HG03469 (cell line): ENCODE data around the gene BCL3.
A peak's percentile ranks its signal among the peaks of the same experiment; 100 is the strongest.

Source experiments
- ATAC-seq: cut with Tn5 transposase; IDR thresholded peaks from one replicate; pipeline ENCODE4 v1.9.1; 2021; ENCODE audit warnings: mild to moderate bottlenecking, moderate library complexity, moderate number of reproducible peaks; ENCODE audit not compliant: unreplicated experiment

BCL3 gene

DNA sequence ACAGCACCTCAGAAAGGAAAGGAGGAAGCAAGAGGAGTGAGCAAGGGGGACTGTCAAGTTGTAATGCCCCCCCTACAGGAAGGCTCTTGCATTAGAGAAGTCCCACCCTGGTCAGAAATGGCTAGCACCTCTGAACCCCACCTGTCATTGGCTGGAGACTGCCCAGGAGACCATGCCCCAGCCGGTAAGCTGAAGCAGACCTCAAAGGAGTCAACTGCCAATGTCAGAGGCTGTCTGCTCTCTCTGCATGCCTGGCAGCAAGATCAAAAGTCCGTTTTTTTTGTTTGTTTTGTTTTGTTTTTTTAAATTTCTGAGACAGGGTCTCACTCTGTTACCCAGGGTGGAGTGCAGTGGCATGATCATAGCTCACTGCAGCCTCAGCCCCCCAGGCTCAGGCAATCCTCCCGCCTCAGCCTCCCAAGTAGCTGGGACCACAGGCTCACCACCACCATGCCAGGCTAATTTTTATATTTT lies 8.1 kb upstream of the BCL3 start:
- ATAC-seq, result no peak

DNA sequence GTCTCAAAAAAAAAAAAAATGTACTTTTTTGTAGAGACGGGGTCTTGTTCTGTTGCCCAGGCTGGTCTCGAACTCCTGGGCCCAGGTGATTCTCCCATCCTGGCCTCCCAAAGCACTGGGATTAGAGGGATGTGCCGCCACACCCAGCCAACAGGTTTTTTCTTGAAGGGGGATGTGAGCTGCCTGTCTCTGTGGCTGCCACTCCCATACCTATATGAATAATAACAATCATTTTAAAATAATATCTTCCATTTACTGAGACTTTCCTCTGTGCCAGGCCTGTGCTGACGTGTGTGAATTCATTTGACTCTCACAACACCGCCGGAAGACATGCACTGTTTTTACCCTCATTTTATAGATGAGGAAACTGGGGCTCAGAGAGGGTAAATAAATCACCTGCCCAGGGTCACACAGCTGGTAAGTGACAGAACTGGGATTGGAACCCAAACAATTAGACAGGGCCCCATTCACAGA lies 7.2 kb upstream of the BCL3 start:
- ATAC-seq, result no peak

DNA sequence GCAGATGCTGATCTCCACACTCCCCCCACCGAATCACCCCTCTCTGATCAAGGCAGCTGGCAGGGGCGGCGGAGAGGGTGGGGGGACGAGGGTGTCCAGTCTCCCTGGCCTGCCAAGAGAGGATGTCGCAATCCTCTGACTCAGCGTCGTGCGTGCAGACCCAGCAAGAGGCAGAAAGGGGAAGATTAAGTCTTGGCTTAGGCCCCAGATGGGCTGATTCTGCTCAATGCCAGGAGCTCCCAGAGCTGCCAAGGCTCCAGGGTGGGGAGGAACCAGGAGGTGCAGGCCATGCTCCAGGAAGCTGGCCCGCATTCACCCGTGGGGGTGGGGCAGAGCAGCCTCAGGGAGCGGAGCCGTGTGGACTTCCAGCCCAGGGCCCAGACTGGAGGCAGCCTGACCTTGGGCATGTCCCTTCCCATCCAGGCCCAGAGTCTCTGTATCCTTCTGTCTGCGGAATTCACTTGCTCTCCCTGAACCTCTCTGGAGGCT lies 6.6 kb upstream of the BCL3 start:
- ATAC-seq, result no peak

DNA sequence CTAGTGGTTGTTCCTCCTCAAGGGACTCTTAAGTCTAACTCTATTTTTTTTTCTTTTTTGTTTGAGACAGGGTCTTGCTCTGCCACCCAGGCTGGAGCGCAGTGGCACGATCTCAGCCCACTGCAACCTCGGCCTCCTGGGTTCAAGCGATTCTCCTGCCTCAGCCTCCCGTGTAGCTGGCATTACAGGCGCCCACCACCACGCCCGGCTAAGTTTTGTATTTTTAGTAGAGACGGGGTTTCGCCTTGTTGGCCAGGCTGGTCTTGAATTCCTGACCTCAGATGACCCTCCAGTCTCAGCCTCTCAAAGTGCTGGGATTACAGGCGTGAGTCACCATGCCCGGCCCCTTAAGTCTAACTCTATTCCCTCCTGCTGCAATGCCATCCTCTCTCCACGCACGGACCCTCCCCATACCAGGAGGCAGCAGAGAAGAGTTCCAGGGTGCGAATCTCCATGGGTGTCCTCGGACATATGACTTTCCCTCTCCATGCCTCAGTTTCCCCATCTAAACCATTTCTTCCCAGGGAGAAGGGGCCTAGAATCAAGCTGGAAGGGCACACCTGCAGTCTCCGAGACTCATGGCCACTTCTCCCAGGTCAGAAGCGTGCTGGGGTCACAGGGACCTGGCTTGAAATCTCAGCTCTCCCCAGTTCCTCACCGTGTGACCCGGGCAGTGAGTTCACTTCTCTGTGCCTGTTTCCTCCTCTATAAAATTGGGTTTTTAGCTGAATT lies 6.0 kb upstream of the BCL3 start:
- ATAC-seq, result no peak

DNA sequence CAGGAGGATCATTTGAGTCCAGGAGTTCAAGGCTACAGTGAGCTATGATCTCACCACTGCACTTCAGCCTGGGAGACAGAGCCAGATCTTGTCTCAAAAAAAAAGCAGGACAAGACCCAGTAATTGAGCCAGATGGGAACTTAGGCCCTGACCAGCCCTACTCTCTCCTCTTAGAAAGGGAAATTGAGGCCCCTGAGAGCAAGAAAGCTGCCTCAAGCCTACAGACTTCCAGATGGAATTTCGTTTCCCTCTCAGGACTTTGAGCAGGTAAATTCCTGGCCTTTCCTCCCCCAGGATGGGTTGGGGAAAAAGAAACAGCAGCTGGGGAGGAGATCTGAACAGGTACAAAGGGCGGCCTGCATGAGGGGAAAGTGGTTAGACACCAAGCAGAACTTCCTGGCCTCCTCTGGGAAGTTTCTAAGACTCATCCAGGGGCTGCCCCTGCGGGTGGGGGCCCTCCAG lies 3.6 kb upstream of the BCL3 start:
- ATAC-seq, result no peak

DNA sequence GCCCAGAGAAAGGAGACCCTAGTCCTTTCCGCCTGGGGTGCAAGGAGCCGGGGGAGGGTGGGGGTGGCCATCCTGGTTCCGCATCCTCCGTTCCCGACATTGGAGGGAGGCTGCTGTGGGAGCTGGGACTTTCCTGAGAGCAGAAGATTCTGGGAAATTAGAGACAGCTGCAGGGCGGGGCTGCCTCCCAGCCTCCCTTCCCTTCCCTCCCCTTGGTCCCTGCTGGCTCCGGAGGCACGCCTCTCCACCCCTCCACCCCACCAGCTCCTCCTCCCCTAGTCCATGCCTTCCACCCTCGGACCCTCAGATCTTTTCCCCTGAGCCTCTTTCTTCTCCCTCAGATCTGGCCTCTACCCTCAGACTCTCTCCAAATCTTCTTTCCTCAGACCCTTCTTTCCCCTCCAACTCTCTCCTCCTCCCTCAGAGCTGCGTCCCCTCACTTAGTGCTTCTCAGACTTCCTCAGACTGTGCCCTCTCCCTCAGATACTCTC lies 3.1 kb upstream of the BCL3 start:
- ATAC-seq, result no peak

DNA sequence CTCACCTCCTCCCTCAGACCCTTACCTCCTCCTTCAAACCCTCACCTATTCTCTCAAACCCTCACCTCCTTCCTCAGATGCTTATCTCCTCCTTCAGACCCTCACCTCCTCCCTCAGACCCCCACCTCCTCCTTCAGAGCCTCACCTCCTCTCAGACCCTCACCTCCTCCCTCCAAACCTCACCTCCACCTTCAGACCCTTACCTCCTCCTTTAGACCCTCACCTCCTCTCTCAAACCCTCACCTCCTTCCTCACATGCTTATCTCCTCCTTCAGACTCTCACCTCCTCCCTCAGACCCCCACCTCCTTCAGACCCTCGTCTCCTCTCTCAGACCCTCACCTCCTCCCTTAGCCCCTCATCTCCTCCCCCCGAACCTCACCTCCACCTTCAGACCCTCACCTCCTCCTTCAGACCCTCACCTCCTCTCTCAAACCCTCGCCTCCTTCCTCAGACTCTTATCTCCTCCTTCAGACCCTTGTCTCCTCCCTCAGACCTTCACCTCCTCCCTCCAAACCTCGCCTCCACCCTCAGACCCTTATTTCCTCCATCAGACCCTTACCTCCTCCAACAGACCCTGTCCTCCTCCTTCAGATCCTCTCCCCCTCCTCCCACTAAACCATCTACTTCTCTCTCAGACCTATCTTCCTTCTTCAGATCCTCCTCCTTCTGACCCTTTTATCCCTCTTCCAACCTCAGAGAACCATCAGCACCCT lies 2.5 kb upstream of the BCL3 start:
- ATAC-seq, result no peak

DNA sequence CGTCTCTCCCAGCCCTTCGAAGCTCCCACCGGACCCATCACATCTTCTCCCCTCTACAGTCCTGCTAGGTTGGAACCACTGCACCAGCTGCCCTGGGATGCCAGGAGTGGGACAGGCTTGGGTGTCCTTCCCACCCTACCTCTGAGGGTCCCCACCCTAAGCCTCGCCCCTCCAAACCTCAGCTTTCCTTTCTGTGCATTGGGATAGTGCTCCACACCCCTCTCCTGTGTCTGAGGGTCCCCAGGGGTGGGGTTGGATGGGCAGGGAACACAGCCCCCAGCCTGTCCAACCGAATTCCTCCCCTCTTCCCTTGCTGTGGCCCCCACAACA lies 1.9 kb upstream of the BCL3 start:
- ATAC-seq, result no peak

DNA sequence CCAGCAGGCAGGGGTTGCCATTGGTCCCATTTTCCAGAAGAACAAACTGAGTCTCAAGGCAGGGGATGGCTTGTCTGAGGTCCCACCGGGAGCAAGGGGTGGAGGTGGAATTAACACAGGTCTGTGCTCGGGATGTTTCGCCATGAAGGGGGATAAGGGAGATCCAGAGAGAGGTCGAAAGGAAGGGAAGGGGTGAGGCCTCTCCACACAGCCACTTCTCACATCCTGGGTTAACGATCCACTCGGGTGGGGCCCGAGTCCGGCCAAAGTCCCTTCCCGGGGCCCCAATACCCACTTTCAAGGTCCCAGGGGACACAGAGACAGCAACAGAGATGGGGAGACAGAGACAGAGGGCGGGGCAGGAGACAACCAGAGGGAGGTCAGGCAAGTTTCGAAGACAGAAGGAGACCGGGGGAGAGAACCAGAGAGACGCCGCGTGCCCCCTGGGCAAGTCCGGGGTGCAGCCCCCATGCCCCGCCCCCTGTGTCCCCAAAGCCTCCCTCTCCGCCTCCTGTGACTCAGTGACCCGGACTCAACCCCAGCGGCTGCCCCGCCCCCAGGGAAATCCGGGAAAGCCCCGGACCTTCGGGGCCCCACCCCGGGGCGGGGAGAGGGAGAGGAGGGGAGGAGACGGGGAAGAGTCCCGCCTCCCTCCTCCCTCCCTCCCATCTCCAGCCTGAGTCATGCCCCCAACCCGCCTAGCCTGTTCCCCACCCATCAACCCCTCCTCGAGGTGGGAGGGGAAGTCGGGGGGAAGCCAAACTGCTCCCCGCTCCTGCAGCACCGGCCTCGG lies 1.4 kb upstream of the BCL3 start:
- ATAC-seq, result no peak

DNA sequence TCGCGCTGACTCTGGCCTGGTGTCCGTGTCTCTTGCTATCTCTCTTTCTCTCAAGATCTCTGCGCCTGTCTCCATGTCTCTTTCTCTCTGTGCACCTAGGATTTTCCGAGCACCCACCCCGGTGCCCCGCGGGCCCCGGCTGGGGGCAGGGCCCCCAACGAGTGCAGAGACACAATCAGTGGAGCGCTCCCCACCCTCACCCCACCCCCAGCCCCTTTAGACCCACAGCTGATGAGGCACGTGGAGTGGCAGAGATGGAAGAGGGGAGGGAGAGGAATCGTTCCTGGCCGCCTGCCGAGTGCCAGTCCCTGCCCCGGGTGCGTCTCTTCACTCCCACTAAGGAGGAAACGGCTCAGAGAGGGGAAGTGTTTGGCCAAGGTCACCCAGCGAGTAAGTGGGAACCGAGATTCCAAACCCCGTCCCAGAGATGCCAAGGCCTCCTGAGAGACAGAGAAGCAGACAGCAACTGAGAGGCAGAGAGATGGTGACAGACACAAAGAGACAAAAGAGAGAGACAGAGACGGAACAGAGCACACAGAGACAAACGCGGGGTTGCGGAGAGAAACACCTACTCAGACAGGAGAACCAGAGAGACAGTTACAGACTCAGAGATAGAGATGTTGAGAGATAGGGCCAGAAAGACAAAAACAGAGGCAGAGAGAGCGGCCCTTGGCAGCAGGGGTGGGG lies 626 bp upstream of the BCL3 start:
- ATAC-seq, result no peak

DNA sequence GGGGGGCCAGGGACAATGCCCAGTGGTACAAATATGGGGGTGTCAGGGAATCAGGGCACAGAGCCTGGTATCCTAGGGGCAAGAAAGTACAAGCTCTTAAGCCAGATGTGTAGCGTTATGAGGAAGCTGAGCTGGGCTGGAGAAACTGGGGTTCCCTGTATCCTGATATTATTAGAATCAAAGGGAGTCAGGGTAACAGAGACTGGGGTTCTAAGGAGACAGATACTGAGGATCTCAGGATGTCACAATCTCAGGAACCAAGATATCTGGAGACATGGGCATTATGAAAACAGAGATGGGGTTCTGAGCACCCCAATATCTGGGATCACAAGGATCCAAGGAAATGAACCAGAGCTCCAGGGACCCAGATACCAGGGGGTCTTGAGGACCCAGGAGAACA lies 784 bp downstream of the BCL3 start:
- ATAC-seq, result no peak

DNA sequence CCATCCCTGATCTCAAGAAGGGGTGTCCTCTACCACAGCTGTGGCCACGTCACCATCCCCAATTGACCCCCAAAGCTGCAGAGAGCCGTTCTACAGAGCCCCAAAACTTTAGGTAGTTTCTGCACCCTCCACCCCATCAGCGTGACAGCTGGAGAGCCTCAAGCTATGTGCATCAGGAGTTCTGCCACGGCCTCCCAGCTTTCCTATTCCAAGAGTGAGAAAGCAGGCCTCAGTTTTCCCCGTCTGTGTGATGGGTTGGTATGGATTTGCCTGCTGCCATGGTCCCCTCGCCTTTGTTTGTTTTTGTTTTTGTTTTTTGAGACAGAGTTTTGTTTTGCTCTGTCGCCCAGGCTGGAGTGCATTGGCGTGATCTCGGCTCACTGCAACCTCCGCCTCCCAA lies 1.5 kb downstream of the BCL3 start:
- ATAC-seq, result no peak

DNA sequence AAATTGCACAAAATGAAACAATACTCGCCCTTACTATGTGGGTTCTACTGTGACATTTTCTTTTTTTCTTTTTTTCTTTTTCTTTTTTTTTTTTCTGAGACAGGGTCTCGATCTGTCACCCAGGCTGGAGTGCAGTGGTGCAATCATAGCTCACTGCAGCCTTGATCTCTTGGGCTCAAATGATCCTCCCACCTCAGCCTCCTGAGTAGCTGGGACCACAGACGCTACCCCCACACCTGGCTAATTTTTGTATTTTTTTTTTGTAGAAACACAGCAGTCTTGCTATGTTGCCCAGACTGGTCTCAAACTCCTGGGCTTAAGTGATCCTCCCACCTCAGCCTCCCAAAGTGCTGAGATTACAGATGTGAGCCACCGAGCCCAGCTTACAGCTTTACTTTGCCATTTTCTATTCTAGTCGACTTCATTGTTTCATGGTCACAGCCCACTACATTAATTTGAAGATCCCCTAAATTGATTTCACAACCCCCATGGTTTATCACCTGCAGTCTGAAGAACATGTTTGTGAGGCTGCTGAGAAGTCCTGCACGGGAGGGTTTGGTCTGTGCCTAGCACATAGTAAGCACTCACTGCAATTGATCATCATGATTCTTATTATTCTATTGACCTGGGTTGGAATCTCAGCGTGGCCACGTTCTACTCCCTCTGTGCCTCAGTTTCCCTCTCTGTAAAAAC lies 3.8 kb downstream of the BCL3 start:
- no peak for ATAC-seq

DNA sequence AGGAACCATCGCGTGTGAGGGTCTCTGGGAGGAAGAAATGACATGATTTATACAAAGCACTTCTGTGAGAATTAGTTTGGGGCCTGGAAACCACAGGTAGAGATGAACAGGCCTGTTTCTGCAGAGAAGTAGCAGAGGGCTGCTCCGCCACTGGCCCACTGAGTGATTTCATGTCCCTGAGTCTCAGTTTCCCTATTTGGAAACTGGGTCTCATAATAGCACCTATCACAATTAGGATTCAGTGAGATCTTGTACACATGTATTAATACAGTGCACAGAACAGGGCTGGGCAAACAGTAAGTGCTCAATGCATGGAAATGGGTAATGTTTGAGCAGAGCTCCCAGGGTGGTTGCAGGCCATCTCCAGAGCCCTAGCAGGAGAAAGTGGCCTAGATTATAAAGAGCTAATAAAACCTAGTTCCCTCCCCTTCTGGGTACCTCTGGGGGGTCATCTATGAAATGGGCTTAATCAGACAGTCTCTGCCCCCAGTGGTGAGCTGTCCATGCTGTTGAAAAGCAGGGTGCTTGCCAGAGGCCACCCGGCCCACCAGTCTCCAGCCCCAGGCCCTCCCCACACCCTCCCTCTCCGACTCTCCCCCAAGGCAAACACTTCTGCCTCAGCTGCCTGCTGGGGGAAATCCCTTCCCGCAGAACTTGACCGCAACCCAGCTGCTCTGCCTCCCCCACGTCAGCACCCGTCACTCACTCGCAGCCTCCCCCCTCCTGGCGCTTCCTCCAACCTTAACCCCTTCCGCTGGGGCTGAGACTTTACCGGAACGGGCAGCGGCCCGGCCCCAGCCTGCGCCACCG lies 4.5 kb downstream of the BCL3 start:
- ATAC-seq, result peak; percentile 41

DNA sequence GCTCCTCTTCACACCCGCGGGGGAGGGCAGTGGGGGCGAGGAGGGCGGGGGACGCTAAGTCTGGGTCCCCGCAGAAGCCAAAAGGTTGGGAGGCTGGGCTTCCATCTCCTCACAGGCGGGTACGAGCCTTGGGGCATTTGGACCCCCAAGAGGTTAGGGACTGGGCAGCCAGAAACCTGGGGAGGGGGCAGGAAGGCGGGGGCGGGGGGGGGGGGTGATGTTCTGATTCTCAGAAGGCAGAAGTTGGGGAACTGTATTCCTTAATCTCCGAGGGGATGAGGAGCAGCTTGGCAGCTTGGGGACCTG lies 5.1 kb downstream of the BCL3 start:
- ATAC-seq, result no peak

DNA sequence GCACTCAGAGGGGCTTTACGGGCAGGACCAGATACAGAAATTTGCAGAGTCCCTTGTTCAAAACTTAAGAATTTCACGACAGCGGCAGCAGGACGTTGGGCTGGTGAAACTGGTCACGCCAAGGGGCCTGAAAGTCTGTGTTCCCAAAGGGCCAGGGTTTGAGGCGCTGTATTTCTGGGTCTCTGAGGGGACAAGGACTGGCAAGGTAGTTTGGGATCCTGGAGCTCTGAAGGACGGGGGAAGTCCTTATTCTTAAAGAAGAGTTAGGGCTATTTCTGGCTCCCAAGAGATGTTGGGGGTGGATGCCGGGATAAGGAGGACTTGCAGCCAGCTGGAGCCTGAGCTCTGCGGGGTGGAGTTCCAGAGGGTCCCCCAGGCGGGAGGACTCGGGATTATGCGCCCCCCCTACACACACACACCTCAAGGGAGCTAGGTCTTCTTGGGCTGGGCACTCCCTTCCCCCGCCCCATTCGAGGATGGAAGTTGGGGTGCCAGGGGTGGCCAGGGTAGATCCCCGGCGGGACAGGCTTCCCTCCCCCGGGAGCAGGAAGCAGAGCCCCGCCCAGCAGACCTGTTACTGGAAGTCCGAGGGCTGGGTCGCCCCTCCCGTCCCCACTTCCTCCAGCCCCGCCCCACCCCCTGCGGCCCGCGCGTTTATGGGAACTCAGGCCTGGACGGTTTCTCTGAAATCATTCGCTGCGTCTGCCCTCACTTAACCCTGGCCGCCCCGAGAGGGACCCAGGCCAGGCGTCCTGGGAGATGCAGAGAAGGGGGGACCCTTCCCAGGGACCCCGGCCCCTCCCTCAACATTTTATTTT lies 5.6 kb downstream of the BCL3 start:
- no peak for ATAC-seq

DNA sequence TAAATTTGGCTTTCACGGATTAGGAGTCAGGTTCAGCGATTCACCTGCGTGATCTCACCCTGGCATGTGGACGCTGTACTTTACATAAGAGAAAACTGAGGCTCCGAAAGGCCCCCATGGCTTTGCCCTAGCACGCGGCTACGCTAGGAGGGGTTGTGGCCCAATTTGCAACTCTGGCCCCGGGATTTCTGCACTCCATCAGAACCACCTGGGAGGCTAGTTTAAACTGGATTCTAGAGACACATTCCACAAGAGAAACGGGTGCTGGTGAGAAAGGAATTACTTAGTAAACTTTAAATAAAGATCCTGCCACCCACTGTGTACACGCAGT lies 6.2 kb downstream of the BCL3 start:
- no peak for ATAC-seq

DNA sequence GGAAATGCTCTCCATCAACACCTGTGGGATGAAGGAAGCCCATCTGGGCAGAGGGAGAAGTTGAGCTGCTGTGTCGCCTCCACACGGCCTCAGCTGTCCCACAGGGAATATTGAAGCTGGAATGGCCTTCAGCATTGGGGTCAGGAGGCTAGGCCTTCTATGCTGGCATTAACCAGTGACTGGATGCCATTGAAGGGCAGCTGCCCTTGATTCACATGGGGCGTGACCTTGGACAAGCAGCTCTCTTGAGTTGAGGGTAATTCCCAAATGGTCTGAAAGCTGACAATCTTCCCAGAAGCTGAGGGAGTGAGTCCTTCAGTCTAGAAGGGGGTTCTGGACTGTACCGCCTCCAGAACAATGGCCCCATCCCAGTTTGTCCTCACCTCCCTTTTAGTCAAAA lies 6.7 kb downstream of the BCL3 start:
- ATAC-seq, result no peak

DNA sequence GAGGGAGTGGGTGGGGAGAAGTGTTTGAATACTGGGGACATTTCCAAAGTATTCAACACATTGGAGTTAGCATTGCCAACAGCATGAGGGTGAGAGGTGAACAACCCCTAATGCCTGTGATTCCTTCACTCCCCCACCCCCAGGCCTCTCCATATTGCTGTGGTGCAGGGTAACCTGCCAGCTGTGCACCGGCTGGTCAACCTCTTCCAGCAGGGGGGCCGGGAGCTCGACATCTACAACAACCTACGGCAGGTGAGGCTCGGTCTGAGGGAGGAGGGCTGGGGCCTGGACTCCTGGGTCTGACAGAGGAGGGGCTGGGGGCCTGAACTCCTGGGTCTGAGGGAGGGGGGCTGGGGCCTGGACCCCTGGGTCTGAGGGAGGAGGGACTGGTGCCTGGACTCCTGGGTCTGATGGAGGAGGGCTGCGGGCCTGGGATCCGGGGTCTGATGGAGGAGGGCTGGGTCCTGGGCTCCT lies 7.6 kb downstream of the BCL3 start:
- ATAC-seq, result no peak
